ENCODE data around the gene CDX2.
"Not testable (repeated sequence)": the region's sequence is repeated elsewhere in the genome, so short reads cannot be mapped to it uniquely, and the experiment has no call there.

- TF ChIP-seq POLR2A (IDR thresholded peaks at IDR 0.05; ENCODE audit: low read depth); CTCF (IDR thresholded peaks at IDR 0.05); EP300 (IDR thresholded peaks at IDR 0.05): not testable (repeated sequence)
These were observed 35.9 kb upstream of the CDX2 start for GRCh38 chr13:28005016-28005415.

Measured in esophagus muscularis mucosa (tissue), 4 donors.